ENCODE measurements around the gene DOCK1.

GRCh38 chr10:127456122-127456521 is 550.9 kb downstream of the DOCK1 start:
- TF ChIP-seq CTCF (IDR thresholded peaks at IDR 0.05) = no peak
- TF ChIP-seq POLR2A (IDR thresholded peaks at IDR 0.05) = no peak
